ENCODE data around the gene SFTPB. TPM values are rescaled to one million over a fixed set of nuclear protein-coding genes. Genes with fewer than 3 reads are reported as not detected.

The SFTPB gene
- not detected in 2 replicates for total RNA-seq

GRCh38 chr2:85668009-85668856 lies at the start of gene SFTPB:
SFTPB (minus strand) TSS chr2:85668199; CDS start chr2:85668183, 16 bp downstream.

GRCh38 chr2:85694052-85695025 lies 26.3 kb upstream of the SFTPB start, which contains the start of gene GNLY:
GNLY (plus strand) TSS chr2:85694358; CDS start chr2:85694419, 61 bp downstream.

GRCh38 chr2:85611705-85612587 lies 56.1 kb downstream of the SFTPB start, which contains the start of gene C2orf68:
C2orf68 (minus strand) TSS chr2:85612066; CDS start chr2:85611984, 82 bp downstream.

Other genes with a start within 250 kb of the SFTPB start
- gene SH2D6, start 249.5 kb downstream of the SFTPB start, total RNA-seq = 0.38 TPM in 1 of 2 replicates, not detected in the other
- gene MAT2A, start 129.0 kb downstream of the SFTPB start, total RNA-seq = 53.1 and 122 TPM in 2 replicates
- 34.5 and 37.0 TPM in 2 replicates for gene GGCX, start 106.7 kb downstream of the SFTPB start, total RNA-seq
- 26.7 and 34.1 TPM in 2 replicates for gene VAMP8, start 90.6 kb downstream of the SFTPB start, total RNA-seq
- 43.7 and 52.6 TPM in 2 replicates for gene VAMP5, start 83.8 kb downstream of the SFTPB start, total RNA-seq
- gene RNF181, start 72.5 kb downstream of the SFTPB start, total RNA-seq = 167 and 184 TPM in 2 replicates
- 12.2 and 30.4 TPM in 2 replicates for gene TMEM150A, start 65.5 kb downstream of the SFTPB start, total RNA-seq
- 15.5 and 17.7 TPM in 2 replicates for gene C2orf68, start 56.1 kb downstream of the SFTPB start, total RNA-seq
- 39.0 and 82.9 TPM in 2 replicates for gene USP39, start 52.0 kb downstream of the SFTPB start, total RNA-seq
- not detected in 2 replicates for gene GNLY, start 26.2 kb upstream of the SFTPB start, total RNA-seq
- gene ATOH8, start 85.8 kb upstream of the SFTPB start, total RNA-seq = 2.4 and 3.3 TPM in 2 replicates
- gene ST3GAL5, start 220.8 kb upstream of the SFTPB start, total RNA-seq = 6.7 and 10.9 TPM in 2 replicates